Stimulated activated CD8-positive, alpha-beta memory T cell treated with anti-CD3 and anti-CD28 coated beads, Interleukin-7, amount 100 ng/mL, for 1 hour (primary cell): ENCODE measurements around the gene TFCP2L1.
"Not testable (repeated sequence)": the region's sequence is repeated elsewhere in the genome, so short reads cannot be mapped to it uniquely, and the experiment has no call there.

ENCODE experiments used
- DNase-seq, 2 donors: peaks; one replicate each; pipeline ENCODE4 v3.0.0-alpha.2; 2020; ENCODE audit warnings: low read depth in 2 of 2

TFCP2L1 gene

DNA sequence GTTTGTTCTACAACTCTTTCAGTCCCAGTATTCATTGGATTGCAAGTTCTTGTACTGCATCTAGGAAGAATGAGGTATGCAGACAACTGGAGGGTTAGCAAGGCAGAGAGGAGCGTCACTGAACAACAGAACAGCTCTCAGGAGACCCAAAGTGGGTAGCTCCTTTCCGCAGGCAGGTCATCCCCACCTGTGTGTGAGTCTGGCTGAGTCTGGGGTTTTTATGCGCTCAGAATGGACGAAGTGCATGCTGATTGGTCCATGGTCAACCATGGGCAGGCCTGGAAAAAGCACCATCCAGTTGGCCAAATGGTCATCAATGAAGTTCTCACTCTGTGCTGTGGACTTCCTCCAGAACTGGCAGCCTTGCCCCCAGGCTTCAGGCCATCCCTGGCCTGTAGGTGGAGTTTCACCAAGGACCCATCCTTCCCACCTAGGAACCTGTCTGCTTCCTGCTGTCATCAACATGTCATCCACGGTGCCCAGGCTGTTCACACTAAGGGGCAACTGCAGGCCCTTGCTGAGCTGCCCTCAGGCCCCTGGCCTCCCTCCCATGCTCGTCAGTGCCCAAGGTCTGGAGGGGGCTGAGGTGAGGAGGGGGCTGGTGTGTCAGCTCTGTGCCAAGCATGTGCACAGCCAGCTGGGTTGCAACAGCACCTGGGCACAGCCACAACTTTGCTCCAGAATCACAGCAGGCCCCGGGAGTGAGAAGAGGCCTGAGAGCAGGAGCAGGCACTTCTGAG lies 11.1 kb upstream of the TFCP2L1 start:
- DNase-seq: no peak

GRCh38 chr2:121294881-121295840 lies 10.2 kb upstream of the TFCP2L1 start:
- DNase-seq: no peak

DNA sequence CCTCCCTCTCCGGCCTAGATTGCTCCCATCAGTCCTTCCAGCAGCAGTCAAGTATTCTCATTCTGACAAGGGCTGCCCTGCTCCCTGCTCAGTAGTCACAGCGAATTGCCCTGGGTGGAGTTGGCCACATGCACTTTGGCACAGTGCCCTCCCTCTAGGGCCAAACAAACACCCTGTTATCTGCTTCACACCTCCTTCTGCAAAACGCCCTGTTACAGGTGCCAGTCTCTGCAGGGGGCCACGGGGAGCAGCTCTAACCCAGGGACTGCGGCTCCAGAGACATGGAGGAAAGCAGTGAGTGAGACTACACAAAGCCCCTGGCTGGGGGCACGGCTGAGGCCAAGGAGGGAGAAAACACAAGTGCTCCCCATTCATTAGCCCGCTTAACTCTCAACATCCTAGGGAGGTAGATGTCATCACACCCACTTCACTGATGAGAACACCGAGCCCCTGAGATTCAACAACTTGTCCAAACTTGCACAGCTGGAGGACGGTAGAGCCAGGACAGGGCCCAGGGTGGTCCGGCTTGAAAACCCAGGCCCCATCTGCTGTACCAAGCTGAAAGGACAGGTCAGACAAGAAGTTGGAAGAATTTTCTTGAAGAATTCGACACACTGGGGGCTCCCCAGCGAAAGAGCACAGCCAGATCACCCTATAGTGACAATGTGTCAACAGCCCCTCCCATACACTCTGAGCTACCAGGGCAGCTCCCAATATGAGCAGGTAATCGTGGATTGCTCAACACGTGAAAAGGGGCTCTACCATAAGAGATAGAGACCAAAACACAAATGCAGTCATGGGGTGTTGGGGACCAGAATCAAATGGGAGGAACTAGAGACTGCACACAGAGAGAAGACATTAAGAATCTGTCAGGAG lies 8.7 kb upstream of the TFCP2L1 start:
- DNase-seq: no peak

- DNase-seq: no peak
These were observed 6.2 kb upstream of the TFCP2L1 start for GRCh38 chr2:121291251-121291580.

DNA sequence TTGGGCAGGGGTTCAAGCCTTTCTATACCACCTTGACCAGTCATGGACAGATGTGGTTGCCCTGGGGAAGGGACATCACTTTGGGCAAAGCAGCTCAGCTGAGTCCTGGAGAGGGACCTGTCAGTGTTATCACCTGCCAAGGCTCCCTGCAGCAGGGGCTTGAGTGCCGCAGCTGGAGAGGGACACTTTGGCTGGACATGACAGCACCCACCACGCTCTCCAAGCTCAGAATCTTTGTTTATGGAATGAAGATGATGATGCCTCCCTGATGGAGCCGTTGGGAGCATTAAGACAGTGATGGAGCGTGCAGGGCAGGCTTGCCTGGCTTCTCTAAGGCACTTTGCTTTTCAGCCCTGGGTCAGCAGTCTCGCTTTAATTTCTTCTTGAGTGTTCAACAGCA lies 4.3 kb upstream of the TFCP2L1 start:
- DNase-seq: no peak

DNA sequence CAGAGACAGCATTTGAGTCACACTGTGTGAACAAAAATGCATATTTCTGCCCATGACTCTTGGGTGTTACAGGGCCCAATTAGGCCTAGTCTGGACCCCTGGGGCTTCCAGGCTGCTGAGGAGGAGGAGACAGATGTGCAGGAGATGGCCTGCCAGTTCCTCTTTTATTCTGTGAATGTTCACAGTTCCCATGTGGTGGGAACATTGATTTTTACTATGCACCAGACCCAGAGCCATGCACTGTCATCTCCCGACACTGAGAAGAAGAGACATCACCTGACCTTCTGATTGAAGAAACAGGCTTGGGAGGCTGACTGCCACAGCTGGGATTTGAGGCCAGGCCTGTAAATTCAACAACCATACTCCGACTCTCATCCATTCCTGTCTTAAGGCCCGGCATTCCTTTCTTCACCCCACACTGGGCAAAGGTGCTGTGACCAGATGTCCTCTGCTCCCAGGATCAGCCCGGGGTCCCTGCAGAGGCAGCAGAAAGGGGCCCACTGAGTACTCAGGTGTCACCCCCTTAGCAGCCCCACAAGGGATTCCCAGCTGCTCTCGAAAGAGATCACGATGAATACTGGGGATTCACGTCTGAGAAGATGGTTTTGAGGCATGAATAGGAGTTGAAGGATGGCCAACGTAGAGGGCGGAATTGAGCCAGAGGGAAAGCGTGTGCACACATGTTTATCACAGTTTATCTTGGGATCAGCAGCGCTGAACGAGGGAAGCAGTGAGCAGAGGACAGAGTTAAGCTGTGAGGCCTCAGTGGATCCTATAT lies 3.6 kb upstream of the TFCP2L1 start:
- no peak for DNase-seq

DNA sequence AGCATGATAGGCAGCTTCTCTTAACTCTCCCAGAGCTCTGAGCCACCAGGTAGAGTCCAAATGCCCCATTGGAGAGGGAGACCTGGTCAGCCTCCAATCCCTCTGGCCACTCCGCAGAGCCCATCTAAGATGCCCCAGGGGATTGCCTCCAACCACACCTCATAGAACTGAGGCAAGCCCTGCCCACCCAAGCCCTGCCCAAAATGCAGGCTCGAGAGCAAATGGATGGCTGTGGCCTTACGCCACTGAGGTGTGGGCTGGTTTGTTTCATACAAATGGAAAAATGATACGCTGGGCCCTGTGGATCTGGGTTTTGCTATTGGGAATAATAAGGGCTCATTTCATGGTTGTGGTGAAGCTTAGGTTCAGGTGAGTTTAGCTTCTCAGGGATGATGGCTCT lies 3.0 kb upstream of the TFCP2L1 start:
- DNase-seq: no peak

GRCh38 chr2:121287146-121287798 lies 2.3 kb upstream of the TFCP2L1 start:
- DNase-seq: no peak

DNA sequence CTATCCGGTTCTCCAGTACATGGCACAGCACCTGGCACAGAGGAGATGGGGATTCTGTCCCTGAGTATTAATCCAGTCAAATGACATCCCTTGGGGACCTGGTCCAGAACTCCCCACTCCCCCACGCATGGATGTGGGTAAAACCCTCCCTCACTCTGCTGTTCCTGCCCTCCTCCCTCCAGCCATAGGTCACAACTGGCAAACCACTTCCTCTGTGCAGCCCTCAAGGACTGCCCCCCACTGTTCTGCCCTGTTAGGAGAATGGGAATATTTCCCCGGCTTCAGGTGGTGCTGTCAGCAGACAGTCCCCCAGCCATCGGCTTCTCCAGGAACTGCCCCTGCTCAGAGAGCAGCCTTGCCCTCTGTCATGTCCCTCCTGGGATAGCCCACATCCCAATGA lies 1.5 kb upstream of the TFCP2L1 start:
- no peak for DNase-seq

- DNase-seq: no peak
These were observed 924 bp upstream of the TFCP2L1 start for GRCh38 chr2:121285926-121286325.

- no peak for DNase-seq
These were observed 1.1 kb downstream of the TFCP2L1 start for GRCh38 chr2:121283670-121284462.

DNA sequence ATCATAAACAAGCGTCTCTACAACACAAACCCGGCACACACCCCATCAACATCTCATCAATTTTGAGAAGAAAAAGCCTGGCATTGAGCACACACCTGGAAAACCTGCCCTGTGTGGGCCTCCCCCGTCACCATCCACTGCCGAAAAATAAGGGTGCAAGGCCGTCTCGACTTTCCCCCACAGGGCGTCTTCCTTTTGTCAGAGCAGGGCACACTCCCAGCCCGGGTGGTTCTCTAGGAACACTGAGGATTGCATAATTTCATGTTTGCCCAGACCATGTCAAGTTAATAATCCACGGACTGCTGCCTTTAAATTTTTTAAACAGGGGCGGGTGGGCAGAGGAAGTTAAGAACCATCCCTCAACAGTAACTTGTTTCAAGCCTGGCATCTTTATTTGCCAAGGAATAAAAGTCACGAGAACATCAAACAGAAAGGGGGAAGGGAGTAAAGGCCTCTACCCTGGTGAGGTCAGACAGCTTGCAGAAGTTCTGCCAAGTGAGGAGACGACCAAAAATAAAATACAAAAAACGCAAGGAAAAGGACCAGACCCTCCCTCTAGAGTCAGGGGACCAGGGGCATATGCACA lies 2.1 kb downstream of the TFCP2L1 start:
- DNase-seq: no peak

DNA sequence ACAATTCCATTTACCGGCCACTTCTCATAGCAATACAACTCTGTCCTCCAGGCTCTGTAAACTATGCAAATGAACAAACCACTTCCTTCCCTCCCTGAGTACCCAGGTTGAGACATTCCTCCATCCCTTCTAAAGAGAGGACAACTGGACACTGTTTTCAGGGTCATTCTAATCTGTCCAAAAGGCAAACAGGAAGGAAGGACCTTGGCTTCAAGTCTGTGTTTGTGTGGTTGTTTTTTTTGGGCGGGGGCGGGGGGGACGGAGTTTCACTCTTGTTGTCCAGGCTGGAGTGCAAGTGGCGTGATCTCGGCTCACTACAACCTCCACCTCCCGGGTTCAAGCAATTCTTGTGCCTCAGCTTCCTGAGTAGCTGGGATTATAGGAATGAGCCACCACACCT lies 3.3 kb downstream of the TFCP2L1 start:
- no peak for DNase-seq

DNA sequence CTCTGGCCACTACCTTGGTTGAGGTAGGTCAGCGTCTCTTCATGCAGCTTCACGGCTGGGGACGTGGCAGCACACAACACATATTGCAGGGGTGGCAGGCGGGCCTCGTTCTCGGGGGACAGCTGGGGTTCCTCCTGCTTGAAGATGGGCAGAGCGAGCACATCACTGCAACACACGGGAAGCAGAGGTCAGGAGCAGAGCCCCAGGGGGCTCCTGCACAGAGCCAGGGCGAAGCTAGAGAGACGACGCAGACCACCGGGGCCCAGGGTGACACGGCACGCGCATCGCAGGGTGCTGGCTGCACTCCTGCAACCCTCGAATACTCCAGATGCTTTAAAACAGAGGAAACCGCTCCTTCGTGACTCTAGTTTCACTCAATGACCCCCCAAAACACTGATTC lies 3.9 kb downstream of the TFCP2L1 start:
- DNase-seq: no peak

- DNase-seq: no peak
These were observed 5.4 kb downstream of the TFCP2L1 start for GRCh38 chr2:121279476-121280220.

DNA sequence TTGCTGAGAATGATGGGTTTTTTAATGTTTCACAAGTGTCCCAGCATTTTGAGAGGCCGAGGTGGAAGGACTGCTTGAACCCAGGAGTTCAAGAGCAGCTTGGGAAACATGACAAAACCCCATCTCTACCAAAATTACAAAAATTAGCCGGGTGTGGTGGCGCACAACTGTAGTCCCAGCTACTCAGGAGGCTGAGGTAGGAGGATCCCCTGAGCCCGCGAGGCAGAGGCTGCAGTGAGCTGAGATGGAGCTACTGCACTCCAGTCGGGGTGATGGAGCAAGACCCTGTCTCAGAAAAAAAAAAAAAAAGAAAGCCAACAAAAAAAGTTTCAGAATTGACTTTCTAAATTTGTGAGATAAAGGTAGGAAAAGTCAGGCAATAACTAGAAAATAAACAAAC lies 8.7 kb downstream of the TFCP2L1 start:
- DNase-seq: no peak

- DNase-seq: no peak
These were observed 11.9 kb downstream of the TFCP2L1 start for GRCh38 chr2:121273116-121273515.

GRCh38 chr2:121272596-121272995 lies 12.4 kb downstream of the TFCP2L1 start:
- no peak for DNase-seq

DNA sequence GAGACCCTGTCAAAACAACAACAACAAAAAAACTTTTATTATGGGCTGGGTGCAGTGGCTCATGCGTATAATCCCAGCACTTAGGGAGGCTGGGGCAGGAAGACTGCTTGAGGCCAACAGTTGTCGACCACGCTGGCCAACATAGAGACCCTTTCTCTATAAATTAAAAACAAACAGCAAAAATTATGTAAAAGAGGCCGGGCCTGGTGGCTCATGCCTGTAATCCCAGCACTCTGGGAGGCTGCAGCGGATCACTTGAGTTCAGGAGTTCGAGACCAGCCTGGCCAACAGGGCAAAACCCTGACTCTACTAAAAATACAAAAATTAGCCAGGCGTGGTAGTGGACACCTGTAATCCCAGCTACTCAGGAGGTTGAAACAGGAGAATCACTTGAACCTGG lies 15.6 kb downstream of the TFCP2L1 start:
- not testable (repeated sequence) for DNase-seq
